HCT116 (cell line): ENCODE results near the gene CRACDL. TPM values are rescaled to one million over a fixed set of nuclear protein-coding genes. Genes with fewer than 3 reads are reported as not detected.

ENCODE experiments used
- ATAC-seq: fragments of 200-7000 bp; cut with Tn5 transposase; 2 replicates; pipeline ENCODE4 v1.9.1; 2020; ENCODE audit warnings: mild to moderate bottlenecking, moderate library complexity
- BruUV-seq: library from RNA; stranded (reverse); fragments of 400-500 nt; replicated peaks from 2 replicates; lab custom pipeline; 2021; lab: Mats Ljungman, UMichigan
- CTCF ChIA-PET: fragments of 300-600 bp; sonication (Branson Sonifier 250); formaldehyde crosslinking; loops from one replicate; lab custom pipeline; 2021; ENCODE audit warnings: antibody characterized with exemption; lab: Charles Lee
- POLR2A ChIA-PET: fragments of 300-600, 350-600 bp; sonication (Branson Sonifier 250); formaldehyde crosslinking; loops from one replicate; lab custom pipeline; 2021; ENCODE audit warnings: antibody characterized with exemption; lab: Charles Lee
- RAD21 ChIA-PET, 2 experiments: fragments of 300-600 bp; sonication (Branson Sonifier 250); formaldehyde crosslinking; loops; one replicate each; lab custom pipeline; 2023; ENCODE audit warnings: low total read pairs in 2 of 2; ENCODE audit not compliant: uncharacterized antibody in 2 of 2, unreplicated experiment in 2 of 2, low non-redundant PET in 1 of 2; lab: Charles Lee
- DNase-seq: peaks from one replicate; pipeline ENCODE4 v3.0.0-alpha.2; 2010; ENCODE audit warnings: low read depth, low spot score
- H2AFZ ChIP-seq: fragments of 200-600 bp; shearing (Covaris generic), sonication (generic); 2 replicates; pipeline ENCODE4 v1.6.1; 2017; ENCODE audit warnings: low read depth, mixed run types, mixed read lengths, antibody characterized with exemption, low read length; ENCODE audit not compliant: poor library complexity, severe bottlenecking
- H3K27ac ChIP-seq: 2 replicates; pipeline ENCODE4 v1.5.1; 2012; ENCODE audit warnings: low read depth, low read length
- H3K27me3 ChIP-seq: fragments of 200-600 bp; sonication (generic); 2 replicates; pipeline ENCODE4 v1.6.1; 2016; ENCODE audit warnings: mixed run types, low read length, mixed read lengths; ENCODE audit not compliant: insufficient read depth
- H3K36me3 ChIP-seq, 2 experiments: fragments of 200-500 bp in 1 of 2; fragments of 200-600 bp in 1 of 2; sonication (Bioruptor generic) in 1 of 2; sonication (generic) in 1 of 2; 2 replicates each; pipeline versions ENCODE4 v1.5.1 to v1.6.1; 2014 to 2016; ENCODE audit warnings: low read length in 2 of 2, inconsistent platforms in 1 of 2, mixed read lengths in 1 of 2, mixed run types in 1 of 2; ENCODE audit not compliant: insufficient read depth in 2 of 2, control insufficient read depth in 1 of 2
- H3K4me1 ChIP-seq, 2 experiments: fragments of 200-600 bp in 1 of 2; sonication (generic) in 1 of 2; 2 replicates each; pipeline versions ENCODE4 v1.5.1 to v1.6.1; 2012 to 2017; ENCODE audit warnings: low read length in 2 of 2, inconsistent platforms in 1 of 2, mild to moderate bottlenecking in 1 of 2, mixed read lengths in 1 of 2, mixed run types in 1 of 2, moderate library complexity in 1 of 2; ENCODE audit not compliant: insufficient read depth in 2 of 2, control insufficient read depth in 1 of 2
- H3K4me2 ChIP-seq: fragments of 200-600 bp; sonication (generic); 2 replicates; pipeline ENCODE4 v1.6.1; 2017; ENCODE audit warnings: mixed run types, low read length, mixed read lengths
- H3K4me3 ChIP-seq, 2 experiments: fragments of 200-600 bp in 1 of 2; sonication (generic) in 1 of 2; replicated peaks in 1 of 2; 2 replicates each; pipeline ENCODE4 v1.5.1; 2011 to 2016; ENCODE audit warnings: low read length in 2 of 2, control low read depth in 1 of 2, low read depth in 1 of 2, mild to moderate bottlenecking in 1 of 2, mixed read lengths in 1 of 2, mixed run types in 1 of 2
- H3K79me2 ChIP-seq: fragments of 200-600 bp; sonication (generic); 2 replicates; pipeline ENCODE4 v1.6.1; 2017; ENCODE audit warnings: mild to moderate bottlenecking, mixed run types, low read length, moderate library complexity, mixed read lengths; ENCODE audit not compliant: insufficient read depth
- H3K9ac ChIP-seq: fragments of 200-600 bp; sonication (generic); 2 replicates; pipeline ENCODE4 v1.6.1; 2016; ENCODE audit warnings: low read length, mixed read lengths
- H3K9me2 ChIP-seq: fragments of 200-600 bp; sonication (generic), shearing (Covaris generic); 2 replicates; pipeline ENCODE4 v1.6.1; 2017; ENCODE audit warnings: mixed run types, mild to moderate bottlenecking, moderate library complexity; ENCODE audit not compliant: insufficient read depth
- H3K9me3 ChIP-seq, 2 experiments: fragments of 200-500 bp in 1 of 2; fragments of 200-600 bp in 1 of 2; sonication (Bioruptor generic) in 1 of 2; sonication (generic) in 1 of 2; 2 replicates each; pipeline ENCODE4 v1.6.1; 2014 to 2017; ENCODE audit warnings: low read length in 2 of 2, mixed read lengths in 2 of 2, inconsistent platforms in 1 of 2, low read depth in 1 of 2, mild to moderate bottlenecking in 1 of 2, mixed run types in 1 of 2, moderate library complexity in 1 of 2; ENCODE audit not compliant: control insufficient read depth in 1 of 2, insufficient read depth in 1 of 2
- H4K20me1 ChIP-seq: fragments of 200-600 bp; sonication (generic), shearing (Covaris generic); 2 replicates; pipeline ENCODE4 v1.6.1; 2017; ENCODE audit warnings: mixed run types, mild to moderate bottlenecking, moderate library complexity; ENCODE audit not compliant: insufficient read depth
- CBX3 ChIP-seq: IDR thresholded peaks from 2 replicates; pipeline ENCODE4 v1.6.1; 2012; ENCODE audit warnings: low read depth
- CEBPB ChIP-seq: IDR thresholded peaks from 2 replicates; pipeline ENCODE4 v1.6.1; 2012; ENCODE audit warnings: low read depth
- EGR1 ChIP-seq: IDR thresholded peaks from 2 replicates; pipeline ENCODE4 v1.6.1; 2012; ENCODE audit warnings: low read depth
- EZH2 ChIP-seq: fragments of 200-600 bp; sonication (generic); IDR thresholded peaks from 2 replicates; pipeline ENCODE4 v1.6.1; 2017; ENCODE audit warnings: antibody characterized with exemption, mixed run types
- EZH2phosphoT487 ChIP-seq: fragments of 200-600 bp; IDR thresholded peaks from 2 replicates; pipeline ENCODE4 v1.6.1; 2018; ENCODE audit warnings: antibody characterized with exemption, borderline replicate concordance
- FOSL1 ChIP-seq: IDR thresholded peaks from 2 replicates; pipeline ENCODE4 v1.6.1; 2012; ENCODE audit warnings: low read depth
- JUND ChIP-seq: IDR thresholded peaks from 2 replicates; pipeline ENCODE4 v1.6.1; 2012
- POLR2A ChIP-seq: IDR thresholded peaks from 2 replicates; pipeline ENCODE4 v1.7.0; 2011; ENCODE audit warnings: borderline replicate concordance; ENCODE audit not compliant: insufficient read depth, insufficient read length; ENCODE audit errors: extremely low read depth
- POLR2AphosphoS5 ChIP-seq: IDR thresholded peaks from 2 replicates; pipeline ENCODE4 v1.6.1; 2011; ENCODE audit warnings: mild to moderate bottlenecking, low read depth, low read length, moderate library complexity
- RAD21 ChIP-seq: IDR thresholded peaks from 2 replicates; pipeline ENCODE4 v1.6.1; 2012; ENCODE audit warnings: low read depth, mild to moderate bottlenecking
- SIN3A ChIP-seq: IDR thresholded peaks from 2 replicates; pipeline ENCODE4 v1.6.1; 2012; ENCODE audit warnings: low read depth
- SP1 ChIP-seq: IDR thresholded peaks from 2 replicates; pipeline ENCODE4 v1.6.1; 2012; ENCODE audit warnings: low read depth
- SRF ChIP-seq: IDR thresholded peaks from 2 replicates; pipeline ENCODE4 v1.6.1; 2012; ENCODE audit warnings: low read depth
- TCF7L2 ChIP-seq: IDR thresholded peaks from 2 replicates; pipeline ENCODE4 v1.7.0; 2011; ENCODE audit warnings: borderline replicate concordance, inconsistent platforms; ENCODE audit not compliant: insufficient read depth, insufficient read length; ENCODE audit errors: extremely low read depth
- YY1 ChIP-seq: IDR thresholded peaks from 2 replicates; pipeline ENCODE4 v1.6.1; 2011; ENCODE audit warnings: low read length, low read depth, moderate library complexity, mild to moderate bottlenecking; ENCODE audit not compliant: insufficient replicate concordance; ENCODE audit errors: extremely low read depth
- ZFX ChIP-seq: fragments of 450-650 bp; IDR thresholded peaks from 2 replicates; pipeline ENCODE4 v1.6.1; 2017
- ZNF274 ChIP-seq: fragments of 200-500 bp; sonication (Bioruptor generic); IDR thresholded peaks from 2 replicates; pipeline ENCODE4 v1.6.1; 2014; ENCODE audit warnings: mild to moderate bottlenecking, low read depth, low read length, inconsistent platforms
- intact Hi-C: fragments of 100-400 bp; cut with micrococcal nuclease; formaldehyde crosslinking; loops from 2 replicates; pipeline ENCODE4 v1.10.0; 2022
- total RNA-seq: library from RNA; stranded (reverse); gene quantifications from one replicate; pipeline ENCODE4 v1.2.1, GENCODE V29; 2021; ENCODE audit not compliant: unreplicated experiment
- TF ChIP-seq, protein P1 (sequence below): IDR thresholded peaks from 2 replicates; pipeline ENCODE4 v1.6.1; 2012

Gene CRACDL
- total RNA-seq, 1 experiment from 2014 or later = 1.1 TPM

DNA sequence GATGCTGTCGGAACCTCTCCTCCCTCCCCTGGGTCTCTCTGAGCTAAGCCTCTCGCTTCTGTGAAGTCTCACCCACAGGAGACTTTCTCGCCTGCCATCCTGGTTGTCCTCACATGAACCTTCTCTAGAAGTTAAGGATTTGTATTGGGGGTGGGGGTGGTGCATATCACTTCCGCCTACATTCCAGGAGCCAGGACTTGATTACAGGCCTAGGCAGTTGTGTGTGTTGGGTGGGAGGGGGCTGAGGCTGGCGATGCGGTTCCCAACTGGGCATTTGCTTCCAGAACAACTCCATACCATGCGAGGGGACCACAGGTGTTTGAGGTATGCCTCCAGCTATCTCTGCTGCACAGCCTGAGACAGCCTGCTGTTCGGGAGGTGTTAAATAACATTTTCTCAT lies 148.3 kb downstream of the CRACDL start:
- TF ChIP-seq ZNF274 = no peak
- TF ChIP-seq CBX3 = no peak
- no peak for TF ChIP-seq SIN3A
- no peak for TF ChIP-seq POLR2AphosphoS5
- no peak for TF ChIP-seq YY1
- no peak for TF ChIP-seq CEBPB
- TF ChIP-seq EZH2phosphoT487 = no peak
- no peak for TF ChIP-seq TCF7L2
- TF ChIP-seq ZFX = no peak
- no peak for TF ChIP-seq POLR2A
- TF ChIP-seq EZH2 = no peak
- no peak for TF ChIP-seq FOSL1
- no peak for TF ChIP-seq JUND
- TF ChIP-seq EGR1 = no peak
- TF ChIP-seq SP1 = no peak
- TF ChIP-seq, protein P1, sequence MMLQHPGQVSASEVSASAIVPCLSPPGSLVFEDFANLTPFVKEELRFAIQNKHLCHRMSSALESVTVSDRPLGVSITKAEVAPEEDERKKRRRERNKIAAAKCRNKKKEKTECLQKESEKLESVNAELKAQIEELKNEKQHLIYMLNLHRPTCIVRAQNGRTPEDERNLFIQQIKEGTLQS = no peak
- no peak for TF ChIP-seq SRF
- no peak for TF ChIP-seq RAD21
- TF ChIP-seq, all 23 proteins: peak for 0
- ATAC-seq (no peak), DNase-seq (no peak)
- Histone ChIP-seq H3K9me2 (no peaks in the 10 kb centered on the region), H3K27ac (no peak overlapping the region), H3K4me1 (peaks cover 0 to 2% of the 10 kb centered on the region in 2 experiments; a peak in 3 of 4 replicates), H2AFZ (no peak overlapping the region), H4K20me1 (no peaks in the 10 kb centered on the region), H3K4me2 (no peak overlapping the region), H3K4me3 (no peak overlapping the region), H3K9me3 (no peaks in the 10 kb centered on the region; a peak in 1 of 4 replicates), H3K27me3 (no peaks in the 10 kb centered on the region; the same call in 1 of the 2 replicates), H3K36me3 (no peaks in the 10 kb centered on the region), H3K79me2 (no peaks in the 10 kb centered on the region), H3K9ac (no peak overlapping the region)
- intact Hi-C loops = no loop called here
- ChIA-PET CTCF (no interaction called here), POLR2A (no interaction called here), RAD21 (no interaction called here)
- BruUV-seq = no TSS peak
